Fibroblast of villous mesenchyme (primary cell): ENCODE measurements around the gene COX14. TPM values are rescaled to one million over a fixed set of nuclear protein-coding genes. Genes with fewer than 3 reads are reported as not detected.
A peak's percentile ranks its signal among the peaks of the same experiment; 100 is the strongest.

Source experiments
- DNase-seq: peaks from one replicate; pipeline ENCODE4 v3.0.0-alpha.2; 2010; ENCODE audit warnings: low read depth
- H3K4me3 ChIP-seq: 2 replicates; pipeline ENCODE4 v1.5.1; 2011; ENCODE audit warnings: low read depth, mild to moderate bottlenecking, low read length
- CTCF ChIP-seq: IDR thresholded peaks from 2 replicates; pipeline ENCODE4 v1.5.1; 2012; ENCODE audit warnings: low read depth, mild to moderate bottlenecking, low read length; ENCODE audit not compliant: insufficient read depth
- total RNA-seq: library from RNA; depleted of rRNA; stranded (reverse); fragments of >200 nt; gene quantifications from 2 replicates; pipeline ENCODE4 v1.2.3, GENCODE V29; 2012

The COX14 gene
- total RNA-seq, 1 donor = 36.7 TPM

DNA sequence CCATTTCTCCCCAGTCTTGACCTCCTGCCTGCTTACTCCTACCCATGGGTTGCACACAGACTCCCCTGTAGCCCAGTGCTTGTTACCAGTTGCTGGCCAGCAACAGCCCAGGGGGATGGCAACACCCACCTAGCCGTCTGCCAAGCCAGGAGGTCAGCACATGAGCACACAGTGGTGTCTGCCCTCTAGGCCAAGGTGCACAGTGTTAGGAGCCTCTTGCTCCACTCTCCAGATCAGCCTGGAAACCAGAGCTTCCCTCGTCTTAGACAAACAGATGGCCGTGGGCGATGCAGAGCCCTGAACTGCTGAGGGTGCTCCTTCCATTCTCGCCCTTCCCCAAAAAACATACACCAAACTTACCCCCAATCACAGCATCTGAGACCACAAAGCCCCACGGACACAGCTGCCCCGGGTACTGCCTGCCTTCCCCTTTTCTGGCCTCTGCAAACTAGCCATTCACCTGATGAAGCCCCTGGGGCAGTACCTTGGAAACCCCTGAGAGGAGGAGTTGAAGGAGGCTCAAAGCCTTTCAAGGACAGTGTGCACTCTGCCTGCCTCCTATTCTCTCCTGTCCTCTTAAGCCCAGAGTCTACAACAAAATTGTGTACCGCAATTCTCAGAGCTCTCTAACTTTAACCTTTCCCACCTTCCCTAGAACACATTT lies 9.3 kb upstream of the COX14 start:
- TF ChIP-seq CTCF = no peak
- no peak for DNase-seq
- no peak overlapping the region for H3K4me3 ChIP-seq

- H3K4me3 ChIP-seq = no peak overlapping the region
- TF ChIP-seq CTCF = no peak
- no peak for DNase-seq
These were observed 8.7 kb upstream of the COX14 start for GRCh38 chr12:50103351-50103750.

DNA sequence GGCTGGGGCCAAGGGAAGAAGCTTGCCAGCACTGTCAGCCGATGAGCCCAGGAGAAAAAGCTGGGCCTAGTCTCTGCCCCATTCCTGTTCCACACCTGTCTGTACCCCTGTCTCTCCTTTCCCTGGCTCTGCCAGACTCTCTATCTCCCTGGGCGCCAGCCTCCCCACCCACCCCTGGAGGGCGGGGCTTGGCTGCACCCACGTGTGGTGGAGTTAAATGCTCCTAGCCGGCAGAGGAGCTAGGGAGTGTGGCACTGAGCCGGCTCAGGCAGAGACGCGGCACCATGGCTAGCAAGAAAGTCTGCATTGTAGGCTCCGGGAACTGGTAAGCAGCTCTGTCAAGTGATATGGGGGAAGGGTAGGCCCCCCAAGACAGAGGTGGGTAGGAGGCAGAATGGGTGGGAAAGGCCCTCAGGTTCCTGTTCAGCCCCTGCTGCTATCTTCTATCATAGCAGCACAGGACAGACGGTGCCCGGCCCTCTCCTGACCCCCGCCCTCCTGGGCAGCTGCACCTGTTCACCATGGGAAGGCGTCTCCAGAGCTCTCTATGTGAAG lies 8.2 kb upstream of the COX14 start, which contains the start of gene GPD1:
Gene GPD1, plus strand, starts transcription at position 242 of the 555 bp plus-strand sequence. Its CDS starts 43 bp downstream, at position 285.
- DNase-seq = peak; percentile 35
- no peak for TF ChIP-seq CTCF
- no peak within 1 kb of the TSS for H3K4me3 ChIP-seq

GRCh38 chr12:50104417-50105366 lies 7.3 kb upstream of the COX14 start:
- no peak overlapping the region for H3K4me3 ChIP-seq
- no peak for TF ChIP-seq CTCF
- no peak for DNase-seq

DNA sequence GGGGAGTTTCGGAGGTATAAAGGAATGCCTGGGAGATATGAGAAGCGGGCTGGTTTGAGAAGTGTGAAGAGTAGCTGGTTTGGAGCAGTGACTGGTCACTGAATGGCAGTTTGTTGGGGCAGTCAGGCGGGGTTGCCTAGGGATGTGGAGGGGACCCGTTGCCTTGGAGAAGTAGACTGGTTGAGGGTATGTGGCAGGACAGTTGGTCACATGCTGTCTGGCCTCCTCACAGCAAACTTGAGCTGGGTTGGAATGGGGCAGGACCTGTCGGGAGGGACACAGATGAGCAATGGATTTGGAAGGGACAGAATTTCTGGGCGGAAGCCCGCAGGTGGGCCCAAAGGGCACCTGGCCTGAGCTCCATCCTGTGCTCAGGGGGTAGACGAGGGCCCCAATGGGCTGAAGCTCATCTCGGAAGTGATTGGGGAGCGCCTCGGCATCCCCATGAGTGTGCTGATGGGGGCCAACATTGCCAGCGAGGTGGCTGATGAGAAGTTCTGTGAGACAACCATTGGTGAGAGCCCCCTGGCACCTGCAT lies 6.1 kb upstream of the COX14 start:
- no peak overlapping the region for H3K4me3 ChIP-seq
- TF ChIP-seq CTCF = no peak
- no peak for DNase-seq

DNA sequence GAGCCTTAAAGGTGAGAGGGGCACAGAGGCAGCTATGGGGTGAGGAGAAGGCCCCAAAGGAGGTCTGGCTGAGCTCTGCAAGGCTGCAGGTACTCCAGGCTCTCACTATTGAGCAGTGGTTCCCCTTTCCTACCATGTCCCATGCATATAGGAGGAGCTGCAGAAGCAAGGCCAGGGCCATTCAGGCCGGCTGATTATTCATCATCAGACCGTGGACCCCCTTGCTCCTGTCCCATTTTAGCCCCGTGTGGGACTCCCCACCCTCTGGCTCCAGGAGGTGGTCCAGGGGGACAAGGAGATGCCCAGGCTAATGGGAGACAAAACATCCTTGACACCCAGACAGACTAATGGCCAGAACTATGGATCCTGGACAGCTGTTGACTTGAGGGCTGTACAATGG lies 5.1 kb upstream of the COX14 start:
- no peak for DNase-seq
- no peak for TF ChIP-seq CTCF
- no peak overlapping the region for H3K4me3 ChIP-seq
